ENCODE results near the gene CDHR3. TPM values are rescaled to one million over a fixed set of nuclear protein-coding genes. Genes with fewer than 3 reads are reported as not detected.

The CDHR3 gene
- total RNA-seq, 1 experiment from 2014 or later, result 3.3 TPM

GRCh38 chr7:105972276-105972675 is 9.2 kb downstream of the CDHR3 start:
- H2BK15ac ChIP-seq (ENCODE audit: low read depth, low read length), result no peak overlapping the region
- no peaks in the 10 kb centered on the region for H3K23me2 ChIP-seq (ENCODE audit: insufficient read length, low read depth, low read length, poor library complexity, severe bottlenecking)
- peaks cover 23 to 24% of the 10 kb centered on the region in 2 experiments for H3K4me1 Mint-ChIP-seq

More at GRCh38 chr7:105972276-105972675, 9.2 kb downstream of the CDHR3 start:
- H3K79me2 ChIP-seq (ENCODE audit: insufficient read depth, low read length), result no peaks in the 10 kb centered on the region
- no peak overlapping the region for H3K23ac ChIP-seq (ENCODE audit: insufficient read length, low read depth, low read length)
- H2BK120ac ChIP-seq (ENCODE audit: low read depth, low read length, poor library complexity, severe bottlenecking), result no peak overlapping the region
- no peak for DNase-seq
- no peak overlapping the region for H2AK5ac ChIP-seq (ENCODE audit: insufficient read length, low read length)
- H3K4me3 Mint-ChIP-seq, result no peak overlapping the region
- H3K14ac ChIP-seq (ENCODE audit: insufficient read depth, low read length), result no peak overlapping the region
- peaks cover 2% of the 10 kb centered on the region; the same call in 1 of the 2 replicates for H3K4me1 ChIP-seq (ENCODE audit: insufficient read depth, low read length)
- no peak overlapping the region for H3K18ac ChIP-seq (ENCODE audit: insufficient read length, low read depth, low read length)
- no peaks in the 10 kb centered on the region; the same call in 1 of the 2 replicates for H3K27me3 Mint-ChIP-seq (ENCODE audit: low read depth)
- no peak overlapping the region for H3K27ac ChIP-seq (ENCODE audit: insufficient read length, low read depth, low read length)
- H3K9me3 ChIP-seq (ENCODE audit: control insufficient read depth, low read depth, low read length), result no peaks in the 10 kb centered on the region
- H3K27ac Mint-ChIP-seq, result no peak overlapping the region
- no peak overlapping the region for H2BK12ac ChIP-seq (ENCODE audit: insufficient read length, low read depth, low read length)
- no peak overlapping the region for H4K8ac ChIP-seq (replicated peaks; ENCODE audit: insufficient read length, low read depth, low read length)
- no peak overlapping the region for H3K4me2 ChIP-seq (ENCODE audit: insufficient read depth, insufficient read length, low read length)
- H3T11ph ChIP-seq (ENCODE audit: low read length), result no peak overlapping the region
- no peak overlapping the region for H4K5ac ChIP-seq (ENCODE audit: insufficient read length, low read depth, low read length)
- no peak overlapping the region for H3K56ac ChIP-seq (ENCODE audit: insufficient read length, low read depth, low read length)
- H2AFZ ChIP-seq (ENCODE audit: low read length), result no peak overlapping the region
- no peaks in the 10 kb centered on the region for H3K79me1 ChIP-seq (ENCODE audit: insufficient read depth, low read depth, low read length, poor library complexity, severe bottlenecking)
- no peaks in the 10 kb centered on the region for H4K20me1 ChIP-seq (ENCODE audit: control insufficient read depth, insufficient read depth, insufficient read length)
- peaks cover 3% of the 10 kb centered on the region in 2 experiments; a peak in 2 of 5 replicates for H3K9me3 Mint-ChIP-seq
- WGBS (ENCODE audit: extremely low coverage, insufficient read length, low lambda C conversion rate), result no CpG with 5 or more reads among the region's 4 CpGs
- no peak overlapping the region for H2BK5ac ChIP-seq (ENCODE audit: insufficient read length, low read length)
- no peak overlapping the region for H2BK20ac ChIP-seq (ENCODE audit: low read depth, low read length, poor library complexity, severe bottlenecking)
- no peak for TF ChIP-seq CTCF (conservative IDR thresholded peaks at IDR 0.05)
- H3K36me3 Mint-ChIP-seq (ENCODE audit: insufficient read depth in 1 of 3, low read depth in 3 of 3), result no peaks in the 10 kb centered on the region
- no peaks in the 10 kb centered on the region for H3K27me3 ChIP-seq (ENCODE audit: insufficient read depth, low read length)
- no peak overlapping the region for H3K4ac ChIP-seq (ENCODE audit: low read depth, low read length)
- H3K9ac ChIP-seq (ENCODE audit: extremely low read depth, insufficient read length, low read length), result no peak overlapping the region
- no peak overlapping the region for H4K91ac ChIP-seq (ENCODE audit: insufficient read length, low read depth, low read length)

Data from H9 (cell line).